Activated CD4-positive, alpha-beta memory T cell treated with anti-CD3 and anti-CD28 coated beads for 36 hours (primary cell): ENCODE results near the gene PTPRE. TPM values are rescaled to one million over a fixed set of nuclear protein-coding genes. Genes with fewer than 3 reads are reported as not detected.
"Not testable (repeated sequence)": the region's sequence is repeated elsewhere in the genome, so short reads cannot be mapped to it uniquely, and the experiment has no call there.

Source experiments
- CTCF ChIA-PET: fragments of 350-600 bp; sonication (Branson Sonifier 250); formaldehyde crosslinking; loops from one replicate; lab custom pipeline; 2021; ENCODE audit warnings: antibody characterized with exemption, inconsistent platforms; lab: Charles Lee
- POLR2A ChIA-PET: fragments of 350-600 bp; sonication (Branson Sonifier 250); formaldehyde crosslinking; loops from one replicate; lab custom pipeline; 2021; ENCODE audit warnings: antibody characterized with exemption; lab: Charles Lee
- DNase-seq: peaks from one replicate; pipeline ENCODE4 v3.0.0-alpha.2; 2020
- H3K27ac Mint-ChIP-seq: one replicate; pipeline ENCODE4 v1.8.0; 2021; ENCODE audit warnings: mixed read lengths
- H3K27me3 Mint-ChIP-seq: one replicate; pipeline ENCODE4 v1.8.0; 2021; ENCODE audit warnings: mixed read lengths
- H3K36me3 Mint-ChIP-seq: one replicate; pipeline ENCODE4 v1.8.0; 2021; ENCODE audit warnings: mixed read lengths
- H3K4me1 Mint-ChIP-seq: one replicate; pipeline ENCODE4 v1.8.0; 2021; ENCODE audit warnings: low read depth, mixed read lengths
- H3K4me3 Mint-ChIP-seq: one replicate; pipeline ENCODE4 v1.8.0; 2021; ENCODE audit warnings: mild to moderate bottlenecking, mixed read lengths
- H3K9me3 Mint-ChIP-seq: one replicate; pipeline ENCODE4 v1.8.0; 2021; ENCODE audit warnings: mixed read lengths
- intact Hi-C: fragments of 100-400 bp; cut with micrococcal nuclease; formaldehyde crosslinking; loops from one replicate; pipeline ENCODE4 v1.15.1; 2023
- total RNA-seq, 2 experiments: library from RNA; stranded (reverse); gene quantifications; one replicate each; pipeline ENCODE4 v1.2.3, GENCODE V29; 2021

PTPRE gene
- total RNA-seq, 2 experiments from 2014 or later = 29.4 to 34.0 TPM

DNA sequence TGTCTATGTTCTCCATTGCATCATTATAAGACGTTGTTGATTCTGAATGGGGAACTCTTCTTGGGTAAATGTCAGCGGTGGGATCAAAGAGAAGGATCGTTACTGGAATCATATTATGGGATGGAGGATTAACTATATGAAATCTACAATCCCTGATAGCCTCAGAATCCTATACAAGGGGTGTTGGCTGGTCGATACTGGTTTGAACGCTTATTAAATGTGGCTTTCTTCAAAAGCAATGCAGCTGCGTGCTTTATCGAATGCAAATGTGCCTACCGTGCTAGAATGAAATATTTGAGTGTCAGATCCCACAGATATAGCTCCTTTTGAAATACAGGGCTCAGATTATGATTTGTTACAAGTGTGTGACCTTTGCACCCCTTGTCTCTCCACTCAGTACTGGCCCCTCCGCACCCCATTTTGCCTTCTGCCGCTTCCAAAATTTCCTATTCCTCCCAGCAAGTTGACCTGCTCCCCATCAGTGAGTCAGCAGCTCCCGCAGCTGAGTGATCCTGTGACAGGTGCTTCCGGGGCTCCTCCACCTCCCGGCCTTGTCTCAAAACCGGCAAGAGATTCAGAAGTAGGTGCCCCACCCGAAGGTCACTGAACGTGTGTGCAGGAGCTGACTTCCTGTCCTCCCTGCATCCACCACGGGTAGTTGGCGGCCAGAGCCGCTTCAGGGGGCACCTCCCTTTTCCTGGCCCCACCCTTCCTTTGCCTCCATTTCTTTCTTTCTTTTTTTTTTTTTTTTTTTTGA, 76.6 kb downstream of the PTPRE start:
- POLR2A ChIA-PET = no interaction called here
- no peak for DNase-seq
- intact Hi-C loops = no loop called here
- Mint-ChIP-seq H3K4me3 (no peak overlapping the region), H3K36me3 (no peaks in the 10 kb centered on the region), H3K9me3 (peaks cover 17% of the 10 kb centered on the region), H3K27me3 (peaks cover 4% of the 10 kb centered on the region), H3K4me1 (peaks cover 22% of the 10 kb centered on the region), H3K27ac (no peak overlapping the region)
- CTCF ChIA-PET = interaction anchor here (1.2 kb wide), 1 partner anchor 28 kb away, joined by 8 read pairs; no protein-coding TSS in a partner anchor

DNA sequence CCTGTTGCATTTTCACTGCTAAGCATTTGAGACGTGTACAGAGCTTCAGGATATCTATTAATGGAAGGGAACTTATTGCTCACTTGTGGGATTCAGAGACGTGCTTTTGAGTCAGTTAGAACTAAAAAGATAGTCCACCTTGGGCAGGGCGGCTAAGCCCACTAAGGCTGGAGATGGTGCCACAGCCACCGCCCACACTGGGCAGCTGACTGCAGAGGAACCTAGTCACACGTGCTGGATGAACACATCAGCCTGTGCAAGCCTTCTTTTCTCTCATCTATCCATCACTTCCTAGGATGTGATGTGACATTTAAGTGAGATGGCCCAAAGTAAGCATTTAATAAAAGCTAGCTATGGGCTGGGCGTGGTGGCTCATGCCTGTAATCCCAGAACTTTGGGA, 78.0 kb downstream of the PTPRE start:
- Mint-ChIP-seq H3K4me3 (no peak overlapping the region), H3K9me3 (peaks cover 9% of the 10 kb centered on the region), H3K27me3 (peaks cover 4% of the 10 kb centered on the region), H3K4me1 (peaks cover 29% of the 10 kb centered on the region), H3K36me3 (no peaks in the 10 kb centered on the region), H3K27ac (no peak overlapping the region)
- intact Hi-C loops = no loop called here
- CTCF ChIA-PET = interaction anchor here (0.8 kb wide), 1 partner anchor 26 kb away, joined by 3 read pairs; no protein-coding TSS in a partner anchor
- no peak for DNase-seq
- POLR2A ChIA-PET = no interaction called here

- Mint-ChIP-seq H3K4me3 (no peak overlapping the region), H3K4me1 (peaks cover 47% of the 10 kb centered on the region), H3K27me3 (peaks cover 4% of the 10 kb centered on the region), H3K36me3 (no peaks in the 10 kb centered on the region), H3K9me3 (no peaks in the 10 kb centered on the region), H3K27ac (peak overlapping the region; percentile 5)
- ChIA-PET POLR2A (interaction anchor here (1.0 kb wide), 1 partner anchor 78 kb away, joined by 5 read pairs; no protein-coding TSS in a partner anchor), CTCF (interaction anchor here (0.8 to 1.9 kb wide), 4 partner anchors 21 to 75 kb away, joined by 3 to 7 read pairs (median 4); no protein-coding TSS in a partner anchor)
- DNase-seq = no peak
- intact Hi-C loops = no loop called here
These were observed 79.9 kb downstream of the PTPRE start for GRCh38 chr10:127986531-127987466.

- DNase-seq = no peak
- Mint-ChIP-seq H3K36me3 (no peaks in the 10 kb centered on the region), H3K27me3 (peaks cover 4% of the 10 kb centered on the region), H3K4me3 (no peak overlapping the region), H3K9me3 (no peaks in the 10 kb centered on the region), H3K27ac (no peak overlapping the region), H3K4me1 (peaks cover 56% of the 10 kb centered on the region)
- POLR2A ChIA-PET = no interaction called here
- intact Hi-C loops = no loop called here
- CTCF ChIA-PET = interaction anchor here (0.8 to 1.9 kb wide), 3 partner anchors 24 to 74 kb away, joined by 3 to 7 read pairs (median 5); no protein-coding TSS in a partner anchor
These were observed 80.8 kb downstream of the PTPRE start for GRCh38 chr10:127987467-127988380.

DNA sequence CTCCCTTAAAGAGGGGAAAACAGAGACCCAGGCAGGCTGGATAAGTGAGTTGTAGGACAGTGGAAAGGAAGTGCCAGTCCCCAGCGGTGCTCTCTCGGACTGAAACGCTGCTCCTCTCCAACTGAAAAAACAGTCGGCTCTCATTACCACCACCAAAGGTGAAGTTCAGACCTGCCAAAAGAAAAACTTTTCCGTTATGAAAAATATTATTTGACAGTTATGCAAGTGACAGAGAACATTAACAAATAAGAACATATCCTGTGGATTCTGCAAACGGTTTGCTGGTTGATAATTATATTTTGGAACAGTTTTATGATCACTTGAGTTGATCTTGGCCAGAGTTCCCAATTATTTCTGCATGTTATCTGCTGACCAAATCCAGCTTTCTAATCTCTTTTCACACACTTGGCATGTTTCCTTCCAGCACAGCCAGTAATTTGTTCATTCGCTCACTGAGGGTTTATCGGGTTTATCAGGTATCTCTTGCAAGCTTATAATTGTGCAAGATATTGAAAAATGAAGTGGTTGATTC, 82.6 kb downstream of the PTPRE start:
- intact Hi-C loops = loop anchor here (2.0 to 5.0 kb wide), 2 partner anchors 45 to 82 kb away; partner anchors contain the start of gene PTPRE
- Mint-ChIP-seq H3K4me3 (no peak overlapping the region), H3K9me3 (no peaks in the 10 kb centered on the region), H3K4me1 (peaks cover 61% of the 10 kb centered on the region), H3K27me3 (no peaks in the 10 kb centered on the region), H3K36me3 (no peaks in the 10 kb centered on the region), H3K27ac (peak overlapping the region; percentile 92)
- no peak for DNase-seq
- ChIA-PET CTCF (interaction anchor here (0.7 to 1.5 kb wide), 4 partner anchors 20 to 82 kb away, joined by 3 to 5 read pairs (median 3); partner anchors contain the start of gene PTPRE), POLR2A (no interaction called here)

DNA sequence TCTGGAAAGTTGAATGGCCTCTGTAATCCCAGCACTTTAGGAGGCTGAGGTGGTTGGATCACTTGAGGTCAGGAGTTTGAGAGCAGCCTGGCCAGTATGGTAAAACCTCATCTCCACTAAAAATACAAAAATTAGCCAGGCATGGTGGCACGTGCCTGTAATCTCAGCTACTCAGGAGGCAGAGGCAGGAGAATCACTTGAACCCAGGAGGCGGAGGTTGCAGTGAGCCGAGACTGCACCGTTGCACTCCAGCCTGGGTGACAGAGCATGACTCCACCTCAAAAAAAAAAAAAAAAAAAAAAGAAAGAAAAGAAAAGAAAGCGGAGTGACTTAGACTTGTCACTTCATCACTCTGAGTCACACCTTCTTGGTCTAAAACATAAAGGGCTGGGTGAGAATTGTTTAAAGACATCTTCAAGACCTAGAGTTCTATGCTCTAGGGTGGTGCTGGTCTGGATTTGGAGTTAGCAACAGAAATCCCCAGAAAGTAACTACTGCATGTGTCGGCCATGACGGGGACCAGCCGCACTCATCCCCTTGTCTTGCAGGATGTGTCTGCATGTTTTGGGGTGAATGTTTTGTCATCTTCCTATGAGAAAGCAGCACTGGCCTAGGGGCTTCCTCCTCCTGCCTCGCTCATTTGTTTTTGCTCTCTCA, 83.4 kb downstream of the PTPRE start:
- peak; percentile 57 for DNase-seq
- Mint-ChIP-seq H3K4me3 (peak overlapping the region; percentile 29), H3K4me1 (peaks cover 57% of the 10 kb centered on the region), H3K27ac (peak overlapping the region; percentile 92)
- ChIA-PET POLR2A (interaction anchor here (1.8 to 2.2 kb wide), 2 partner anchors 58 to 73 kb away, joined by 13 to 17 read pairs; no protein-coding TSS in a partner anchor), CTCF (interaction anchor here (0.7 to 3.1 kb wide), 4 partner anchors 20 to 83 kb away, joined by 3 to 25 read pairs (median 4); partner anchors contain the start of gene PTPRE)
- not testable (repeated sequence) for H3K27me3 Mint-ChIP-seq, H3K36me3 Mint-ChIP-seq, H3K9me3 Mint-ChIP-seq
- intact Hi-C loops = loop anchor here (2.0 to 5.0 kb wide), 2 partner anchors 45 to 83 kb away; partner anchors contain the start of gene PTPRE

- Mint-ChIP-seq H3K36me3 (no peaks in the 10 kb centered on the region), H3K4me1 (peaks cover 56% of the 10 kb centered on the region), H3K27me3 (peaks cover 2% of the 10 kb centered on the region), H3K9me3 (no peaks in the 10 kb centered on the region), H3K27ac (peak overlapping the region; percentile 92), H3K4me3 (peak overlapping the region; percentile 54)
- ChIA-PET POLR2A (interaction anchor here (0.8 to 2.2 kb wide), 5 partner anchors 16 to 73 kb away, joined by 3 to 17 read pairs (median 3); no protein-coding TSS in a partner anchor), CTCF (interaction anchor here (0.8 to 4.2 kb wide), 7 partner anchors 9 to 84 kb away, joined by 3 to 34 read pairs (median 6); partner anchors contain the start of gene PTPRE)
- intact Hi-C loops = loop anchor here (1.0 to 5.0 kb wide), 7 partner anchors 20 to 135 kb away; partner anchors contain the start of genes MKI67 and PTPRE
- DNase-seq = peak; percentile 80
These were observed 84.1 kb downstream of the PTPRE start for GRCh38 chr10:127990846-127991542.

- Mint-ChIP-seq H3K4me3 (peak overlapping the region; percentile 54), H3K27ac (peak overlapping the region; percentile 92), H3K9me3 (no peaks in the 10 kb centered on the region), H3K36me3 (no peaks in the 10 kb centered on the region), H3K4me1 (peaks cover 49% of the 10 kb centered on the region), H3K27me3 (peaks cover 2% of the 10 kb centered on the region)
- ChIA-PET POLR2A (interaction anchor here (0.8 to 2.2 kb wide), 5 partner anchors 16 to 72 kb away, joined by 3 to 17 read pairs (median 3); no protein-coding TSS in a partner anchor), CTCF (interaction anchor here (0.8 to 4.2 kb wide), 8 partner anchors 8 to 85 kb away, joined by 3 to 34 read pairs (median 6); partner anchors contain the start of gene PTPRE)
- DNase-seq = no peak
- intact Hi-C loops = loop anchor here (1.0 to 5.0 kb wide), 7 partner anchors 20 to 135 kb away; partner anchors contain the start of genes MKI67 and PTPRE
These were observed 84.8 kb downstream of the PTPRE start for GRCh38 chr10:127991543-127992255.

DNA sequence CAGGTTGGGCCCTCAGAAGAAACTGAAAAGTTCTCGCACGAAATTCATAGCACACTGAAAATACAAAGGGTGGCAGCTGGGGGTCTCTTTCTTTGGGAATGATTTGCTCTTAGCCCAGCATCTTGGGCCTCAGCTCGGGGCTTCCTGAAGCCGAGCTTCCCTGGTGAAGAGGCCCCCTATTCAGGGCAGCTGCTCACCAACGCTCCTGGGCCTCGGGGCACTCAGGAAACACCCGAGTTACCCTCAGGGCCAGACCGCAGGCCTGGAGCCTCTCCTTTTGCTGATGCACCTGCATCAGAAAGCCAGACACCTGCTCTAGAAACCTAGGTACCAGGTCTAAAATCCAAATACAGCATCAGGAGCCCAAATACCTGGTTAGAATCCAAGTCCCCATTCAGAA, 85.5 kb downstream of the PTPRE start:
- Mint-ChIP-seq H3K36me3 (no peaks in the 10 kb centered on the region), H3K4me1 (peaks cover 44% of the 10 kb centered on the region), H3K4me3 (no peak overlapping the region), H3K27me3 (peaks cover 2% of the 10 kb centered on the region), H3K9me3 (no peaks in the 10 kb centered on the region), H3K27ac (peak overlapping the region; percentile 92)
- POLR2A ChIA-PET = interaction anchor here (1.5 to 2.2 kb wide), 3 partner anchors 15 to 71 kb away, joined by 3 to 17 read pairs (median 13); no protein-coding TSS in a partner anchor
- intact Hi-C loops = loop anchor here (5.0 kb wide), 1 partner anchor 85 kb away; the partner anchor contains the start of gene PTPRE
- no peak for DNase-seq
- CTCF ChIA-PET = interaction anchor here (1.0 to 4.2 kb wide), 6 partner anchors 8 to 86 kb away, joined by 3 to 34 read pairs (median 8); partner anchors contain the start of gene PTPRE
